Testis (tissue), 2 donors: ENCODE results near the gene ZBTB7B.

Experiments used
- POLR2A ChIP-seq: fragments of 450-650 bp; IDR thresholded peaks from one replicate; pipeline ENCODE4 v1.6.1; 2017; ENCODE audit warnings: antibody characterized with exemption, mild to moderate bottlenecking, moderate library complexity
- TF ChIP-seq, protein P1 (sequence below), 3 experiments: fragments of 450-650 bp in 2 of 3; fragments of 200-600 bp in 1 of 3; sonication (generic) in 1 of 3; IDR thresholded peaks; one replicate each; pipeline ENCODE4 v1.5.1; 2016 to 2019; ENCODE audit warnings: antibody characterized with exemption in 3 of 3, mild to moderate bottlenecking in 2 of 3, moderate library complexity in 1 of 3

DNA sequence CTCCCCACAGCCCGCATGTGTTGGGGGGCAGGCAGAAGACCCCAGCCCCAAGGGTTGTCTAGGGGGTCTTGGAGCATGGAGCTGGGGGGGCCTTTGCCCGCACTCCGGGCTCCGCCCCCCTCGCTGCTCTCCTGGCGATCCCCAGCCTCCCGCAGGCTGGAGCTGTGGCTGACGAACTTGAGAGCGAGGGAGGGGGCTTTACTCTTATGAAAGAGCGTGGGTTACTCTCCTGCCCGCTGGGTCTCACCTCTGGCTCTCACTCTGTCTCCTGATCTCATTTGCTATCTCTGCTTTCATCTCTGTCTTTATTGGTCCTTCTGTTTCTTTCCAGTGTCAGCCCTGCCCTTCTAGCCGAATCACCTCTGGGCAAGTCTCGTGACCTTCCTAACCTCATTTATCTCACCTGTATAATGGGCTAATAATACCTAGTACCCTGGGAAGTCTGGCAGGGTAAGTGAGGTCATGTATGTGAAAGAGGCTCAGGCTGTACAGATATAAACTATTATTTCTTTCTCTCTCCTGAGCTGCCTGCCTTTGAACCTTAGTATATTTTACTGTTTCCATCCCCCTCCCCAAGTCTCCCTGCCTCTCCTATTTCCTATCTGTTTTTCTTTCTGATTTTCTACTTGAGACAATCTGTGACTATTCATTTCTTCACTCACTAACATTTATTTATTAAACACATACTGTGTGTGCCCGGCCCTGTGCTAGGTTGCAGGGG lies 61.7 kb downstream of the ZBTB7B start:
- TF ChIP-seq, protein P1, sequence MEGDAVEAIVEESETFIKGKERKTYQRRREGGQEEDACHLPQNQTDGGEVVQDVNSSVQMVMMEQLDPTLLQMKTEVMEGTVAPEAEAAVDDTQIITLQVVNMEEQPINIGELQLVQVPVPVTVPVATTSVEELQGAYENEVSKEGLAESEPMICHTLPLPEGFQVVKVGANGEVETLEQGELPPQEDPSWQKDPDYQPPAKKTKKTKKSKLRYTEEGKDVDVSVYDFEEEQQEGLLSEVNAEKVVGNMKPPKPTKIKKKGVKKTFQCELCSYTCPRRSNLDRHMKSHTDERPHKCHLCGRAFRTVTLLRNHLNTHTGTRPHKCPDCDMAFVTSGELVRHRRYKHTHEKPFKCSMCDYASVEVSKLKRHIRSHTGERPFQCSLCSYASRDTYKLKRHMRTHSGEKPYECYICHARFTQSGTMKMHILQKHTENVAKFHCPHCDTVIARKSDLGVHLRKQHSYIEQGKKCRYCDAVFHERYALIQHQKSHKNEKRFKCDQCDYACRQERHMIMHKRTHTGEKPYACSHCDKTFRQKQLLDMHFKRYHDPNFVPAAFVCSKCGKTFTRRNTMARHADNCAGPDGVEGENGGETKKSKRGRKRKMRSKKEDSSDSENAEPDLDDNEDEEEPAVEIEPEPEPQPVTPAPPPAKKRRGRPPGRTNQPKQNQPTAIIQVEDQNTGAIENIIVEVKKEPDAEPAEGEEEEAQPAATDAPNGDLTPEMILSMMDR (IDR thresholded peaks at IDR 0.05): no peak
- TF ChIP-seq POLR2A: no peak
